Measurements from ENCODE around the gene ELP5.

Gene ELP5

GRCh38 chr17:7285679-7286078 is 33.7 kb downstream of the ELP5 start:
- DNase-seq (ENCODE audit: low spot score) = no peak

GRCh38 chr17:7289256-7290032 is 37.4 kb downstream of the ELP5 start:
- no peak for DNase-seq (ENCODE audit: low spot score)

GRCh38 chr17:7290166-7290565 is 38.2 kb downstream of the ELP5 start:
- no peak for DNase-seq (ENCODE audit: low spot score)

GRCh38 chr17:7290685-7291084 is 38.7 kb downstream of the ELP5 start:
- DNase-seq (ENCODE audit: low spot score) = no peak

- no peak for DNase-seq (ENCODE audit: low spot score)
These were observed 40.2 kb downstream of the ELP5 start for GRCh38 chr17:7292194-7292593.

- no peak for DNase-seq (ENCODE audit: low spot score)
These were observed 40.7 kb downstream of the ELP5 start for GRCh38 chr17:7292729-7293128.

GRCh38 chr17:7293159-7293558 is 41.1 kb downstream of the ELP5 start:
- DNase-seq (ENCODE audit: low spot score) = no peak

GRCh38 chr17:7293816-7294613 is 42.0 kb downstream of the ELP5 start:
- peak; percentile 54 for DNase-seq (ENCODE audit: low spot score)

- DNase-seq (ENCODE audit: low spot score) = peak; percentile 95
These were observed 42.7 kb downstream of the ELP5 start, which contains the start of gene YBX2 for GRCh38 chr17:7294614-7295153. TSS of gene YBX2 (minus strand) at chr17:7294639. CDS start at chr17:7294500, 139 bp downstream.

GRCh38 chr17:7295230-7296180 is 43.5 kb downstream of the ELP5 start:
- no peak for DNase-seq (ENCODE audit: low spot score)

- peak; percentile 65 for DNase-seq (ENCODE audit: low spot score)
These were observed 44.3 kb downstream of the ELP5 start for GRCh38 chr17:7296189-7296861.

- DNase-seq (ENCODE audit: low spot score) = no peak
These were observed 52.2 kb downstream of the ELP5 start for GRCh38 chr17:7304179-7304578.

GRCh38 chr17:7306911-7307685 is 55.1 kb downstream of the ELP5 start, which contains the start of gene EIF5A:
TSS of gene EIF5A (plus strand) at chr17:7307628. CDS start at chr17:7309636, 2,008 bp downstream.
- DNase-seq (ENCODE audit: low spot score) = peak; percentile 99

- DNase-seq (ENCODE audit: low spot score) = peak; percentile 36
These were observed 55.9 kb downstream of the ELP5 start for GRCh38 chr17:7307686-7308624.

- DNase-seq (ENCODE audit: low spot score) = peak; percentile 70
These were observed 56.8 kb downstream of the ELP5 start for GRCh38 chr17:7308625-7309433.

Data from germinal center (tissue), 1 donor.